ENCODE data around the gene SPTBN4. TPM values are rescaled to one million over a fixed set of nuclear protein-coding genes. Genes with fewer than 3 reads are reported as not detected.

The SPTBN4 gene
- polyA plus RNA-seq, 1 of the 3 experiments (the other 2 are of a cell fraction): 3.1 TPM

DNA sequence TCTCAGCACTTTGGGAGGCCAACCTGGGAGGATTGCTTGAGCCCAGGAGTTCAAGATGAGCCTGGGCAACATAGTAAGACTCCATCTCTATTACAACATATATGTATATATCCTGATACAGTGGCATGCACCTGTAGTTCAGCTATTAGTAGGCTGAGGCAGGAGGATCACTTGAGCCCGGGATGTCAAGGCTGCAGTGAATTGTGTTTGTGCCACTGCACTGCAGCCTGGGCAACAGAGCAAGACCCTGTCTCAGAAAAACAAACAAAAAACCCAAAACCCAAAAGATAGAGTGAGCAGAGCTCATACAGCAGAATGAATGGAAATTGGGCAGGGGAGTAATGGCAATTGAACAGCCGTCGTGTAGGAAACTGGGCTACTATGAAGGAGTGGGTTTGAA lies 92.6 kb downstream of the SPTBN4 start:
- H3K9me2 ChIP-seq: no peaks in the 10 kb centered on the region
- no peak for DNase-seq
- H2AFZ ChIP-seq (ENCODE audit: low read depth): no peak overlapping the region
- ChIA-PET CTCF (interaction anchor here (0.9 to 1.8 kb wide), 2 partner anchors 19 to 43 kb away, joined by 3 to 5 read pairs; no protein-coding TSS in a partner anchor), POLR2A (no interaction called here)
- no peaks in the 10 kb centered on the region for H4K20me1 ChIP-seq (ENCODE audit: insufficient read depth)
- no peaks in the 10 kb centered on the region for H3K79me2 ChIP-seq (ENCODE audit: insufficient read depth)
- WGBS (ENCODE audit: low lambda C conversion rate): 78% methylated on average over 3 of the region's 3 CpGs
- no peaks in the 10 kb centered on the region for H3K9me3 ChIP-seq
- TF ChIP-seq, protein P1, sequence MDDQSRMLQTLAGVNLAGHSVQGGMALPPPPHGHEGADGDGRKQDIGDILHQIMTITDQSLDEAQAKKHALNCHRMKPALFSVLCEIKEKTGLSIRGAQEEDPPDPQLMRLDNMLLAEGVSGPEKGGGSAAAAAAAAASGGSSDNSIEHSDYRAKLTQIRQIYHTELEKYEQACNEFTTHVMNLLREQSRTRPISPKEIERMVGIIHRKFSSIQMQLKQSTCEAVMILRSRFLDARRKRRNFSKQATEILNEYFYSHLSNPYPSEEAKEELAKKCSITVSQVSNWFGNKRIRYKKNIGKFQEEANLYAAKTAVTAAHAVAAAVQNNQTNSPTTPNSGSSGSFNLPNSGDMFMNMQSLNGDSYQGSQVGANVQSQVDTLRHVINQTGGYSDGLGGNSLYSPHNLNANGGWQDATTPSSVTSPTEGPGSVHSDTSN (IDR thresholded peaks at IDR 0.05): no peak
- TF ChIP-seq EP300 (IDR thresholded peaks at IDR 0.05; ENCODE audit: borderline replicate concordance in 1 of 2, low read depth in 1 of 2, low read length in 1 of 2) (no peak), POLR2AphosphoS5 (IDR thresholded peaks at IDR 0.05; ENCODE audit: low read depth, low read length) (no peak), FOSL2 (IDR thresholded peaks at IDR 0.05; ENCODE audit: borderline replicate concordance, low read depth) (no peak)
- TF ChIP-seq, protein P2, sequence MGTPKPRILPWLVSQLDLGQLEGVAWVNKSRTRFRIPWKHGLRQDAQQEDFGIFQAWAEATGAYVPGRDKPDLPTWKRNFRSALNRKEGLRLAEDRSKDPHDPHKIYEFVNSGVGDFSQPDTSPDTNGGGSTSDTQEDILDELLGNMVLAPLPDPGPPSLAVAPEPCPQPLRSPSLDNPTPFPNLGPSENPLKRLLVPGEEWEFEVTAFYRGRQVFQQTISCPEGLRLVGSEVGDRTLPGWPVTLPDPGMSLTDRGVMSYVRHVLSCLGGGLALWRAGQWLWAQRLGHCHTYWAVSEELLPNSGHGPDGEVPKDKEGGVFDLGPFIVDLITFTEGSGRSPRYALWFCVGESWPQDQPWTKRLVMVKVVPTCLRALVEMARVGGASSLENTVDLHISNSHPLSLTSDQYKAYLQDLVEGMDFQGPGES (IDR thresholded peaks at IDR 0.05; ENCODE audit: low read depth, low read length): no peak
- TF ChIP-seq, protein P3, sequence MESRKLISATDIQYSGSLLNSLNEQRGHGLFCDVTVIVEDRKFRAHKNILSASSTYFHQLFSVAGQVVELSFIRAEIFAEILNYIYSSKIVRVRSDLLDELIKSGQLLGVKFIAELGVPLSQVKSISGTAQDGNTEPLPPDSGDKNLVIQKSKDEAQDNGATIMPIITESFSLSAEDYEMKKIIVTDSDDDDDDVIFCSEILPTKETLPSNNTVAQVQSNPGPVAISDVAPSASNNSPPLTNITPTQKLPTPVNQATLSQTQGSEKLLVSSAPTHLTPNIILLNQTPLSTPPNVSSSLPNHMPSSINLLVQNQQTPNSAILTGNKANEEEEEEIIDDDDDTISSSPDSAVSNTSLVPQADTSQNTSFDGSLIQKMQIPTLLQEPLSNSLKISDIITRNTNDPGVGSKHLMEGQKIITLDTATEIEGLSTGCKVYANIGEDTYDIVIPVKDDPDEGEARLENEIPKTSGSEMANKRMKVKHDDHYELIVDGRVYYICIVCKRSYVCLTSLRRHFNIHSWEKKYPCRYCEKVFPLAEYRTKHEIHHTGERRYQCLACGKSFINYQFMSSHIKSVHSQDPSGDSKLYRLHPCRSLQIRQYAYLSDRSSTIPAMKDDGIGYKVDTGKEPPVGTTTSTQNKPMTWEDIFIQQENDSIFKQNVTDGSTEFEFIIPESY (IDR thresholded peaks at IDR 0.05; ENCODE audit: borderline replicate concordance, low read depth): no peak
- H3K4me1 ChIP-seq (ENCODE audit: control insufficient read depth in 1 of 2, insufficient read depth in 2 of 2, low read depth in 1 of 2, low read length in 1 of 2): no peaks in the 10 kb centered on the region
- H3K27me3 ChIP-seq (ENCODE audit: insufficient read depth): no peaks in the 10 kb centered on the region; the same call in 1 of the 2 replicates
- H3K27ac ChIP-seq (ENCODE audit: low read depth in 2 of 2, low read length in 1 of 2): no peak overlapping the region
- no peaks in the 10 kb centered on the region for H3K36me3 ChIP-seq (replicated peaks in 1 of 2; ENCODE audit: control insufficient read depth in 1 of 2, insufficient read depth in 2 of 2, low read length in 1 of 2)
- H3K9ac ChIP-seq: no peak overlapping the region
- no peak overlapping the region for H3K4me2 ChIP-seq
- no peaks in the 10 kb centered on the region for H3F3A ChIP-seq (replicated peaks; ENCODE audit: insufficient read depth)
- no peak overlapping the region for H3K4me3 ChIP-seq (ENCODE audit: low read depth in 2 of 2, low read length in 1 of 2)

DNA sequence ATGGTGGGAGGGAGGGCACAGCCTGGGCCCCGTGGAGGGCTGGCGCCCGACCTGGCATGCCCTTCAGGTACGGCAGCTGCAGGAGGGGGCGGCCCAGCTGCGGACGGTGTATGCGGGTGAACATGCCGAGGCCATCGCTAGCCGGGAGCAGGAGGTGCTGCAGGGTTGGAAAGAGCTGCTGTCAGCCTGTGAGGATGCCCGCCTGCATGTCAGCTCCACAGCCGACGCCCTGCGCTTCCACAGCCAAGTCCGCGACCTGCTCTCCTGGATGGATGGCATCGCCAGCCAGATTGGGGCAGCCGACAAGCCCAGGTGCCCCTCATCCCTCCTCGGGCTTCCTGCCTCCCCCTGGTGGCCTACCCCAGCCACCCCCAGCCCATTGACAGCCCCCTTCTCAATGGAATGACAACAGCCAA lies 93.3 kb downstream of the SPTBN4 start:
- no peaks in the 10 kb centered on the region for H3K4me1 ChIP-seq (ENCODE audit: control insufficient read depth in 1 of 2, insufficient read depth in 2 of 2, low read depth in 1 of 2, low read length in 1 of 2)
- no peaks in the 10 kb centered on the region; the same call in 1 of the 2 replicates for H3K27me3 ChIP-seq (ENCODE audit: insufficient read depth)
- no peak overlapping the region for H3K27ac ChIP-seq (ENCODE audit: low read depth in 2 of 2, low read length in 1 of 2)
- H3F3A ChIP-seq (replicated peaks; ENCODE audit: insufficient read depth): no peaks in the 10 kb centered on the region
- ChIA-PET CTCF (interaction anchor here (1.8 kb wide), 1 partner anchor 42 kb away, joined by 5 read pairs; no protein-coding TSS in a partner anchor), POLR2A (no interaction called here)
- H2AFZ ChIP-seq (ENCODE audit: low read depth): no peak overlapping the region
- no peaks in the 10 kb centered on the region for H3K36me3 ChIP-seq (replicated peaks in 1 of 2; ENCODE audit: control insufficient read depth in 1 of 2, insufficient read depth in 2 of 2, low read length in 1 of 2)
- H3K9me2 ChIP-seq: no peaks in the 10 kb centered on the region
- H3K4me3 ChIP-seq (ENCODE audit: low read depth in 2 of 2, low read length in 1 of 2): no peak overlapping the region
- no peak overlapping the region for H3K9ac ChIP-seq
- H3K79me2 ChIP-seq (ENCODE audit: insufficient read depth): no peaks in the 10 kb centered on the region
- H3K4me2 ChIP-seq: no peak overlapping the region
- no peaks in the 10 kb centered on the region for H3K9me3 ChIP-seq
- DNase-seq: no peak
- 85% methylated on average over 11 of the region's 20 CpGs for WGBS (ENCODE audit: low lambda C conversion rate)
- H4K20me1 ChIP-seq (ENCODE audit: insufficient read depth): no peaks in the 10 kb centered on the region
- TF ChIP-seq FOXM1 (IDR thresholded peaks at IDR 0.05; ENCODE audit: low read depth) (no peak), ELF1 (IDR thresholded peaks at IDR 0.05) (no peak), RAD21 (IDR thresholded peaks at IDR 0.05; ENCODE audit: low read length) (no peak), SMC3 (IDR thresholded peaks at IDR 0.05; ENCODE audit: low read depth, low read length) (no peak), RFX5 (IDR thresholded peaks at IDR 0.05; ENCODE audit: low read length) (no peak), CHD2 (IDR thresholded peaks at IDR 0.05; ENCODE audit: low read length, partially characterized antibody) (no peak), RCOR1 (IDR thresholded peaks at IDR 0.05; ENCODE audit: low read length) (no peak), MEF2A (IDR thresholded peaks at IDR 0.05; ENCODE audit: borderline replicate concordance, low read depth) (no peak), GABPA (IDR thresholded peaks at IDR 0.05; ENCODE audit: low read depth) (no peak), TAF1 (IDR thresholded peaks at IDR 0.05; ENCODE audit: borderline replicate concordance, low read depth, low read length) (no peak), SIN3A (IDR thresholded peaks at IDR 0.05; ENCODE audit: borderline replicate concordance, low read depth, low read length) (no peak)
- TF ChIP-seq, protein P4, sequence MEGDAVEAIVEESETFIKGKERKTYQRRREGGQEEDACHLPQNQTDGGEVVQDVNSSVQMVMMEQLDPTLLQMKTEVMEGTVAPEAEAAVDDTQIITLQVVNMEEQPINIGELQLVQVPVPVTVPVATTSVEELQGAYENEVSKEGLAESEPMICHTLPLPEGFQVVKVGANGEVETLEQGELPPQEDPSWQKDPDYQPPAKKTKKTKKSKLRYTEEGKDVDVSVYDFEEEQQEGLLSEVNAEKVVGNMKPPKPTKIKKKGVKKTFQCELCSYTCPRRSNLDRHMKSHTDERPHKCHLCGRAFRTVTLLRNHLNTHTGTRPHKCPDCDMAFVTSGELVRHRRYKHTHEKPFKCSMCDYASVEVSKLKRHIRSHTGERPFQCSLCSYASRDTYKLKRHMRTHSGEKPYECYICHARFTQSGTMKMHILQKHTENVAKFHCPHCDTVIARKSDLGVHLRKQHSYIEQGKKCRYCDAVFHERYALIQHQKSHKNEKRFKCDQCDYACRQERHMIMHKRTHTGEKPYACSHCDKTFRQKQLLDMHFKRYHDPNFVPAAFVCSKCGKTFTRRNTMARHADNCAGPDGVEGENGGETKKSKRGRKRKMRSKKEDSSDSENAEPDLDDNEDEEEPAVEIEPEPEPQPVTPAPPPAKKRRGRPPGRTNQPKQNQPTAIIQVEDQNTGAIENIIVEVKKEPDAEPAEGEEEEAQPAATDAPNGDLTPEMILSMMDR (IDR thresholded peaks at IDR 0.05): no peak
- TF ChIP-seq, protein P5, sequence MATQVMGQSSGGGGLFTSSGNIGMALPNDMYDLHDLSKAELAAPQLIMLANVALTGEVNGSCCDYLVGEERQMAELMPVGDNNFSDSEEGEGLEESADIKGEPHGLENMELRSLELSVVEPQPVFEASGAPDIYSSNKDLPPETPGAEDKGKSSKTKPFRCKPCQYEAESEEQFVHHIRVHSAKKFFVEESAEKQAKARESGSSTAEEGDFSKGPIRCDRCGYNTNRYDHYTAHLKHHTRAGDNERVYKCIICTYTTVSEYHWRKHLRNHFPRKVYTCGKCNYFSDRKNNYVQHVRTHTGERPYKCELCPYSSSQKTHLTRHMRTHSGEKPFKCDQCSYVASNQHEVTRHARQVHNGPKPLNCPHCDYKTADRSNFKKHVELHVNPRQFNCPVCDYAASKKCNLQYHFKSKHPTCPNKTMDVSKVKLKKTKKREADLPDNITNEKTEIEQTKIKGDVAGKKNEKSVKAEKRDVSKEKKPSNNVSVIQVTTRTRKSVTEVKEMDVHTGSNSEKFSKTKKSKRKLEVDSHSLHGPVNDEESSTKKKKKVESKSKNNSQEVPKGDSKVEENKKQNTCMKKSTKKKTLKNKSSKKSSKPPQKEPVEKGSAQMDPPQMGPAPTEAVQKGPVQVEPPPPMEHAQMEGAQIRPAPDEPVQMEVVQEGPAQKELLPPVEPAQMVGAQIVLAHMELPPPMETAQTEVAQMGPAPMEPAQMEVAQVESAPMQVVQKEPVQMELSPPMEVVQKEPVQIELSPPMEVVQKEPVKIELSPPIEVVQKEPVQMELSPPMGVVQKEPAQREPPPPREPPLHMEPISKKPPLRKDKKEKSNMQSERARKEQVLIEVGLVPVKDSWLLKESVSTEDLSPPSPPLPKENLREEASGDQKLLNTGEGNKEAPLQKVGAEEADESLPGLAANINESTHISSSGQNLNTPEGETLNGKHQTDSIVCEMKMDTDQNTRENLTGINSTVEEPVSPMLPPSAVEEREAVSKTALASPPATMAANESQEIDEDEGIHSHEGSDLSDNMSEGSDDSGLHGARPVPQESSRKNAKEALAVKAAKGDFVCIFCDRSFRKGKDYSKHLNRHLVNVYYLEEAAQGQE (IDR thresholded peaks at IDR 0.05; ENCODE audit: low read depth, low read length): no peak
